Measurements from ENCODE around the gene KIDINS220.

Gene KIDINS220

GRCh38 chr2:8853426-8853825 is 16.0 kb upstream of the KIDINS220 start:
- in situ Hi-C loops (cut with HindIII; ENCODE audit: low sequenced_read_pairs): no loop called here

- in situ Hi-C loops (cut with HindIII; ENCODE audit: low sequenced_read_pairs): no loop called here
Measured at GRCh38 chr2:8851811-8852560, 14.6 kb upstream of the KIDINS220 start.

GRCh38 chr2:8850845-8851487 is 13.6 kb upstream of the KIDINS220 start:
- in situ Hi-C loops (cut with HindIII; ENCODE audit: low sequenced_read_pairs): no loop called here

- in situ Hi-C loops (cut with HindIII; ENCODE audit: low sequenced_read_pairs): no loop called here
Measured at GRCh38 chr2:8849327-8849726, 11.9 kb upstream of the KIDINS220 start.

GRCh38 chr2:8848328-8849100 is 11.1 kb upstream of the KIDINS220 start:
- in situ Hi-C loops (cut with HindIII; ENCODE audit: low sequenced_read_pairs): no loop called here

GRCh38 chr2:8847400-8847799 is 10.0 kb upstream of the KIDINS220 start:
- in situ Hi-C loops (cut with HindIII; ENCODE audit: low sequenced_read_pairs): no loop called here

GRCh38 chr2:8841932-8842331 is 4.5 kb upstream of the KIDINS220 start:
- in situ Hi-C loops (cut with HindIII; ENCODE audit: low sequenced_read_pairs): no loop called here

GRCh38 chr2:8840475-8841091 is 3.2 kb upstream of the KIDINS220 start:
- in situ Hi-C loops (cut with HindIII; ENCODE audit: low sequenced_read_pairs): no loop called here

GRCh38 chr2:8839189-8839965 is 2.0 kb upstream of the KIDINS220 start:
- in situ Hi-C loops (cut with HindIII; ENCODE audit: low sequenced_read_pairs): no loop called here

- in situ Hi-C loops (cut with HindIII; ENCODE audit: low sequenced_read_pairs): no loop called here
Measured at GRCh38 chr2:8837795-8838140, 355 bp upstream of the KIDINS220 start.

- in situ Hi-C loops (cut with HindIII; ENCODE audit: low sequenced_read_pairs): no loop called here
Measured at GRCh38 chr2:8835279-8835678, 2.1 kb downstream of the KIDINS220 start.

GRCh38 chr2:8833853-8834252 is 3.6 kb downstream of the KIDINS220 start:
- in situ Hi-C loops (cut with HindIII; ENCODE audit: low sequenced_read_pairs): no loop called here

GRCh38 chr2:8831516-8831915 is 5.9 kb downstream of the KIDINS220 start:
- in situ Hi-C loops (cut with HindIII; ENCODE audit: low sequenced_read_pairs): no loop called here

- in situ Hi-C loops (cut with HindIII; ENCODE audit: low sequenced_read_pairs): no loop called here
Measured at GRCh38 chr2:8827729-8828128, 9.7 kb downstream of the KIDINS220 start.

- in situ Hi-C loops (cut with HindIII; ENCODE audit: low sequenced_read_pairs): no loop called here
Measured at GRCh38 chr2:8822218-8822617, 15.2 kb downstream of the KIDINS220 start.

- in situ Hi-C loops (cut with HindIII; ENCODE audit: low sequenced_read_pairs): no loop called here
Measured at GRCh38 chr2:8821276-8822217, 15.9 kb downstream of the KIDINS220 start.

GRCh38 chr2:8819948-8820347 is 17.5 kb downstream of the KIDINS220 start:
- in situ Hi-C loops (cut with HindIII; ENCODE audit: low sequenced_read_pairs): no loop called here

GRCh38 chr2:8819194-8819593 is 18.2 kb downstream of the KIDINS220 start:
- in situ Hi-C loops (cut with HindIII; ENCODE audit: low sequenced_read_pairs): no loop called here

GRCh38 chr2:8817221-8817620 is 20.2 kb downstream of the KIDINS220 start:
- in situ Hi-C loops (cut with HindIII; ENCODE audit: low sequenced_read_pairs): no loop called here
